ENCODE data around the gene NHSL2.

The NHSL2 gene

GRCh38 chrX:72081605-72082320, 171.1 kb downstream of the NHSL2 start:
- DNase-seq: no peak

DNA sequence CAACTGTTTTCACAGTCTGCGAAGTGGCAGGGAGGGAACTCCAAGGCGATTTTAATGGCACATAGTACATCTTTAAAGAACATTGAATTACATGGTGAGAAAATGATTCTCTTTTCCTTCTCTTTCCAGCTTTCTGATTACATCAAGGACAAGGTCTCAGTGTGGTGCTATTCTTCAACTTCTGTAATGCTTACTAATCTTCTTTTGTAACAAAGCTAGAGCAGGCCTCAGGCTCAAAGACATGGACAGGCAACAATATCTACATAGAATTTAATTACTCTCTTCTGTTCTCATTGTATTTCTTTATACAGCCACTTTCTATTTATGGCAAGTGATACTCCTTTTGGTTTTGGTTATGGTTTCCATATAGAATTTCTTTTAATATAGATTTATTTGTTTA, 172.6 kb downstream of the NHSL2 start:
- no peak for DNase-seq

GRCh38 chrX:72084114-72084513, 173.5 kb downstream of the NHSL2 start:
- DNase-seq: no peak

DNA sequence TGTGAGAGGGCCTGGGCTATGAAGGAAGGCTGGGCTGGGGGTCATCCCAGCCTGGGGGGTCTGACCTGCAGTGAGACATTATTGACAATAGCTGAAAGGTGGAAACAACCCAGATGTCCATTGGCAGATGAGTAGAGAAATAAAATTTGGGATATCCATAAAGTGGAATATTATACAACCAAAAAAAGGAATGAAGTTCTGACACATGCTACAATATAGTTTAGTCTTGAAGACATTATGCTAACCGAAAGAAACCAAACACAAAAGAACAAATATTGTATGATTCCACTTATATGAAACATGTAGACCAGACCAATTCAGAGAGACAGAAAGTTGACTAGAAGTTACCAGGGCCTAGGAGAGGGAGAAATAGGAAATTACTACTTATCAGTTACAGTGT, 176.3 kb downstream of the NHSL2 start:
- DNase-seq: no peak

DNA sequence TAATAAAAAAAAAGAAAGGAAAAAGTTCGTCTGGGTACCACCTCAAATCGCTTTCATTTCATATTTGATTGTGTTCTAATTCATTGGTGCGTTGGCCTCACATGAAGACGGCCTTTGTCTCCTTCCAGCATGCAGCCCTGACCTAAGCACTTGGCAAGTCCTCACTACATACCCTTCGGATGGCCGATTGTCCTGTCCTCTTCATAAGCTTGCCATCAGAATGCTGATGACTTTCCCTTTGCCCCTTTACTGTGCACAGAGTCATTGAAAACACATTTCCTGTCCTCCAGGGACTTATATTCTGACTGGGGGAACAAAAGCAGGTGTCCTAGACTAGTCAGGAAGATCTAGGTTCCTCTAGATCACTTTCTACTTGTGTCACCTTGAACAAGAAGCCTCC, 178.1 kb downstream of the NHSL2 start:
- no peak for DNase-seq

- no peak for DNase-seq
These were observed 178.6 kb downstream of the NHSL2 start for GRCh38 chrX:72089254-72089653.

DNA sequence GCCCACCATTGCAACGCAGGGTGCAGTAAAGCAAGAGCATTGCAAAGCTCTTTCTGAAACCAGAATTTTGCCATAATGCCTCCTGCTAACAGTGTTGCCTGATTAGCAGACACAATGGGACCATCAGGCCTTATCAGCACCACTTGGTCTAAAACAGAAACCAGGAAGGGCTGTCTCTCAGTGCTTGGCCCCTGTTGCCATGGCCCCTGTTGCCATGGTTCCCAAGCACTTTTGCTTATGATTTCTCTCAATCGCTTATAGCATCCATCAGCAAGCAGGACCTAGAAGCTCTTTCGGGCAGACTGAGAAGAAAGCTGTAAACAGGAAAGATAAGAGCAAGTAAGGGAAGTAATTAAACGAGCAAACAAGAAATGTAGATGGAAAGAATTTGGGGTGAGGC, 184.2 kb downstream of the NHSL2 start:
- no peak for DNase-seq

DNA sequence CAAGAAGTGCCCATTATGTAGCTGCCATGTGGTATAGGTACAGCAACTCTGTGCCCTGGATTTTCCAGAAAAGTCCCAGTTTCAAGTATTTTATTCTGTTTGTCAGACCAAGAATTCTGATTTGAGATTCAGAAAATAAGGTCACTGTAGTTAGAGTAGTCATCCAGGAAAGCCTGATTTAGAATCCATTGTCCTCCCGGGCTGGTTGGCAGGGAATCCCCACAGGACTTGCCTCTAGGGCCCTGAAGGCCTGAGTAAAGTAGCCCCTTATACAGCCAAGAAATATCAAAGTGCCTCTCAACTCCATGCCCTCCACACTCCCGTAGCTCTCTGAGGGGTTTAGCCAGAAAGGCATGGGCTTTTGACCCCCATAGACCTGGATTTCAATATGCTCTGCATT, 184.7 kb downstream of the NHSL2 start:
- no peak for DNase-seq

- no peak for DNase-seq
These were observed 186.5 kb downstream of the NHSL2 start for GRCh38 chrX:72097098-72097497.

DNA sequence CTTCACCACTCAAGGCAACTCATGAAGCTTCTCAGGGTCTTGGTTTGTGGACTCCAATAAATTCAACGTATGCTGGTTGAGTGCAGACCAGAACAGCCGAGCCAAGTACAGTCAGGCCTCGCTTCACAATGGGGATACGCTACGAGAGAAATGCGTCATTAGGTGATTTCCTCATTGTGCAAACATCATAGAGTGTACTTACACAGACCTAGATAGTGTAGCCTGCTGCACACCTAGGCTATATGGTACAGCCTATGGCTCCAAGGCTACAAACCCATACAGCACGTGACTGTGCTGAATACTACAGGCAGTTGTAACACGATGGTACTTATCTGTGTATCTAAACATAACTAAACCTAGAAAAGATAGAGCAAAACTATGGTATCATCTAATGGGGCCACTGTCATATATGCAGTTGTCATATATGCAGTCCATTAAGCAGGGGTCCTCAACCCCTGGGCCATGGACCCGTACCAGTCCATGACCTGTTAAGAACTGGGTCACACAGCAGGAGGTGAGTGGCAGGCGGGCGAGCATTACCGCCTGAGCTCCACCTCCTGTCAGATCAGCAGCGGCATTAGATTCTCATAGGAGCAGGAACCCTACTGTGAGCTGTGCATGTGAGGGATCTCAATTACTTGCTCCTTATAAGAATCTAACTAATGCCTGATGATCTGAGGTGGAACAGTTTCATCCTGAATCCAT, 189.6 kb downstream of the NHSL2 start:
- no peak for DNase-seq

DNA sequence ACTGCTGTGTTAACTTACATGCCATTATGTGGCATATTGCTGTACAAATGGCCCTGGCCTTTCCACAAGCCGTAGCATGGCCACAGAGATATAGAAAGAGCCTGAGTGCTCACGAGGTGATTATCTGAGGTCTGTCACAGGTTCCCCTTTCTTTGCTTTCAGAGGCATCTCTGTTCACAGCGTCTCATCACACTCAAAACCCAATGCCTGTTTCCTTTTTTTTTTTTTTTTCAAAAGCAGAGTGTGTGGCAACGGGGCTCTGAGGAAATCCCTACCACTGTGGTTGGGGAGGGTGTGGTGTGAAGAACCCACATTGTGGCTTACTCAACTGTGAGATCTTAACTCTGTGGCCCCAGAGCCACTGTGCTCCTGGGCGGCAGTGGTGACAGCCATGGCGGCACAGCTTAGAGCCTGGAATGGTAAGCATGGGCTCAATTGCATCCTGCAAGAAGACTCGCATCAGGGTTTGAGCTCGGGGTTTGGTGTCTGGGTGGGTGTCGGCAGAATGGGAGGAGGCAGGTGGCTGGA, 190.2 kb downstream of the NHSL2 start:
- no peak for DNase-seq

DNA sequence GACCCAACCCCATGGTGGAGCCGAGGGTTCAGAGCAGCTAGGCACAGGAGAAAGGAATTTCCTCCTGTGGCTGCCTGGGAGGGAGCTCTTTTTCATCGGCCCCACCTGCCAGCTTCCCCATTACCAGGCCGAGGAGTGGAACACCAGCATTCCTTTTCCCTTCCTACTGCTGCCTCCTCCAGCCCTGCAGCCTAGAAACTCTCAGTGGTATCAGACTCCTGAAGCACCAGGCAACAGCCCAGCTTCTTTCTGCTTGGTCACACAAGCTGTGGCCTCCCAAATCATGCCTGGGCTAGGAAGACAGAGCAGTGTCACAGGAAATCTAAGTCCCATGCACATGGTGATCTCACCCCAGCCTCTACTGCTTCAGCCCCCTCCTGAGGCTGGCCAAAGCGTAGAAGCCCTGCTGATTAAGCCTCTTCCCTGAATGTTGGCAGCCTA, 191.0 kb downstream of the NHSL2 start:
- DNase-seq: no peak

- no peak for DNase-seq
These were observed 191.5 kb downstream of the NHSL2 start for GRCh38 chrX:72102126-72102525.

GRCh38 chrX:72102760-72103159, 192.1 kb downstream of the NHSL2 start:
- DNase-seq: no peak

GRCh38 chrX:72105436-72105835, 194.8 kb downstream of the NHSL2 start:
- no peak for DNase-seq

DNA sequence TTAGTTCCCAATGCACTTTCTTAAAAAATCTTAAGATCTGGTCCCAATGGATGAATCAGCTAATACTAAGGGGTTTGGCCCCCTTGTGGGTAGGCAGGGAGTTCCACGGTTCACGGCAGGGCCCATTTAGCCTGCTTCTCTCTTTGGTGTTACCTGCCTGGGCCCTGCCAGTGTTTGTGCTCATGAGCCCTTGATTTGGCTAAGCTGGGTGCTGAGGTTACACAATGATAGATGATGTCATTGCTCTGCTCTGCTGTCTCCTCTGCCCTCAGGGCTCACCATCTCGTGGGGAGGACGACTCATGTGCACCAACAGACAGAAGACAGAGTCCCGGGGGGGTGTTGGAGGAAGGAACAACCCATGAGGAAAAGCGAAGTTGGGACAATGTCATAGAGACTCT, 196.7 kb downstream of the NHSL2 start:
- no peak for DNase-seq

DNA sequence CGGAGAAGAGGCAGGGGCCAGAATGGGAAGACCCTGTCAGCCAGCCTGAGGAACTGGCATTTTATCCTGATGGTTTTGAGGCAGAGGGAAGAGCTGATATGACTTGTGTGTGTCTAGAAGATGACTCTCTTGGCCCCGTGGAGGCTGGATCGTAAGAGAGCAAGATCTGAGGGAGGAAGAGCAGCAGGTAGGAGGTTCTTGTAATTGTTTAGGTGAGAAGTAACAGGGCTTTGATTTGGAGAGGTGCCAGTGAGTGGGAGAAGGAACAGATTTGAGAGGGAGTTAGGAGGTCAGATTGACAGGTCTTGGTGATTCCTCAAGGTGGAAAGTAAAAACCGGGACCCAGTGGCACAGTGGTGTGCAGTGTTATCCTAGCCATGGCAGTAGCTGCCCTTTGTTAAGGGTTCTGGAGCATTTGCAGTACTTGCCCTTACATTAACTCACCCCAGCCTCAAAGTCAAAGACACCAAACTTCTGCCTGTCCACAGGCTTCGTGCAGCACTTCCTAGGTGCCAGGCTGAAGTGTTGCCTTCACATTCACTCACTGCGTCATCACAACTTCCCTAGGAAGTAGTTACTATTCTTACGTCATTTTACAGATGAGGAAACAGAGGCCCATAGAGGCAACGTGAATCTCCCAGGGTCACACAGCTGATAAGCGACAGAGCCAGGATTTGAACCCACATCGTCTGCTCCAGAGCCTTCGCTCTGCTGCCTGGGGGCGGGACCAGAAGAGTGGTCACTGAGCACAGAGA, 197.4 kb downstream of the NHSL2 start:
- DNase-seq: no peak

DNA sequence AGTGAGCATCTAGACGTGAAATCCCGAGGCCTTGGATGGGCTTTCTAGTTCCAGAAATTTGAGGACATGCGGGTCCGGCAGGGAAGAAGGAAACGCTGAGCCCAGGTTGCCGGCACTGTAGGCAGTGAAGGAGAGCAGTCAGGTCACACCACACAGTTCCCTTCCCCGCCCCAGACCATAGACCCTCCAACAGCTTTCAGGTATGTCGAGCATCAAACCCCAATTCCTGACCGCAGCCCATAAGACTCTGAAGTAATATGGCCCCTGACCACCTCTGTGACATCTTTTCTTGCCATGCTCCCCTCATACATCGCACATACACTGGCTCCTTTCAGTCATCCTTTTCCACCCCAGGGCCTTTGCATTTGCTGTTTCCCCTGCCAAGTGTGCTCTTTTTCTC, 198.0 kb downstream of the NHSL2 start:
- no peak for DNase-seq

DNA sequence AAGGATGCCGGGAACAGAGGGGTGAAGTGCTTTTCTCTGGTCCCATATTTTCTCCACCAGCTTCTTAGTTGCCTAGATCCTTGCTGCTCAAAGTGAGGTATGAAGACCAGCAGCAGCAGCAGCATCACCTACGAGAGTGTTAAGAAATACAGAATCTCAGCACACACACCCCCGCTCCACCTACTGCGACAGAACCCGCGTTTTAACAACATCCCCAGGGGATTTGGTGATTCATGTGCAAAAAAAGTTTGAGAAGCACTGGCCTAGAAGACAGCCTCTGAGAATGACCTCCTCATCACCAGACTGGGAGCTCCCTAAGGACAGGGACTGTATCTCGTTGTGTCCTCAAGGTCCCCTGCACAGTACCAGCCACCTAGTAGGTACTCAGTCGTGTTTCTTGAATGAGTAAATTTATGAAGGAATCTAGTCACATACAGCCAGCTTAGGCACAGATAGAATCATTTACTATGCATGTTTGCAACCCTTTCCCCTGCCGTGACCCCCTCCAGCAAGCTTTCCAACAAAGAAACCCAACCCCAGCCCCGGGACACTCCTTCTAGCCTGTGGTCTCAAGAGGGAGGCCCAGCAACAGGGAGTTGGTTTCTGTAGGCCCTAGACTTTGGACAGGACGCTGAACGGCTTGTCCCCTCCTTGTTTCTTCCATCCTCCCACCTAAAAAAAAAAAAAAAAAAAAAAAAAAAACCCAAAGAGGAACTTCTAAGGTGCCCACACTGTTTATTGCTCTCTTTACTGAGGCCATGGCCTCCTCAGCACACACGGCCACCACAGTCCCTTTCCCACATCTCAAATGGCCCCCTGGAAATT, 199.6 kb downstream of the NHSL2 start:
- DNase-seq: no peak

DNA sequence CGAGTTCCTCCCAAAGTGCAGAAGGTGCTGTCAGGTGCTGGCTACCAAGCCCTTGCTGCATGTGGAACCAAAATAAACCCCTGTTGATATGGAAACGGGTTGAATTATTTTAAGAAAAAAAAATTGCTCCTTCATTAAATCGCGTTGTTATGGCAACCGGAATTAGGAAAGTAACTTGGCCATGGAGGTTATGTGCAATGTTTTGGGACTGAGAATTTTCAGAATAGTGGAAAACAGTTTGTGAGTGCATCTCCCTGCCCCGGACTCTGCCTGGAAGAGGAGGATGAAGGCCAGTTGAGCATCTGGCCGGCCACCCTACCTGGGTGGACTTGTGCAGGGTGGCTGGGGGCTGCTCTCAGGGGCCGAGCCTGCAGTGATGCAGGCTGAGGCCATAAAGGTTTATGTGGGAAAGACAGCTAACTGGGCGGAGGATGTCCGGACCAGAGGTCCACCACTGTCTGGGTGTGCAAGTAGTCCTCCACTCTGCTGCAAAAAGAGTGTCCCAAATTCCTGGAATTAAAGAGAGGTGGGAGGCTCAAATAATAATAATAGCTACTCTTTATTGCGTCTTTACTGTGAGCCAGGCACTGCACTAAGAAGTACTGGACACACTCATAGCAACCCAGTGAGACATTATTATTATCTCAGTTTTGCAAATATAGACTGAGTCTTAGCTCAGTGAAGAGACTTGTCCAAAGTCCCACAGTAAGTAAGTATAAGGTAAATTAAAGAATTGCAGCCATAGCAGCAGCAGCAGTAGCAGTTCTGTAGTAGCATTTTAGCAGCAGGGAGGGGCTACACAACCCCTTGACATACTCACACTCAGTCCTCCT, 200.4 kb downstream of the NHSL2 start:
- DNase-seq: no peak

- DNase-seq: no peak
These were observed 202.8 kb downstream of the NHSL2 start for GRCh38 chrX:72113461-72113860.

DNA sequence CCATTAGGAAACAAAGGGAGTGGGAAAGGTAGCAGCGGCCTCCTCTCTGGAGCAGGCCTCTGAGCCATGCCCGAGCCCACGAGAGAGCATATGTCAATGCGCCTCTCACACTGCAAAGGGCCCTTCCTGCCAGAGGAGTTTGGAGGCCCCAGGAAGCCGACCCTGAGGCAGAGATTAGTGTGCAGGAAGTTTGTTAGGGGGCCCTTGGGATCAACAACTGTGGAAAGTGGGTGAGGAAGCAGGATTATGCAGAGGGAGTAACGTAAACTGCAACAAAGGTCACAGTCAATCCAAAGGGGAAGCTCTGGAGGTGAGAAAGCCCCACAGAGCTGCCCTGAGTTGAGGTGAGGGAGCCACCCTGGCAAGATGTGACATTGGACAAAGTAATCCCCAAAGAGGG, 203.7 kb downstream of the NHSL2 start:
- no peak for DNase-seq
